GM23338 (cell line): Measurements from ENCODE around the gene FBXL2. TPM values are rescaled to one million over a fixed set of nuclear protein-coding genes. Genes with fewer than 3 reads are reported as not detected.

Source experiments
- ATAC-seq: fragments of 200-7000 bp; cut with Tn5 transposase; 3 replicates; pipeline ENCODE4 v1.9.1; 2020
- DNase-seq: peaks from one replicate; pipeline ENCODE4 v3.0.0-alpha.2; 2015; ENCODE audit warnings: low spot score
- H2AFZ ChIP-seq: fragments of 200-600 bp; sonication (generic); 2 replicates; pipeline ENCODE4 v1.8.0; 2016; ENCODE audit warnings: antibody characterized with exemption, mild to moderate bottlenecking, moderate library complexity
- H3F3A ChIP-seq: fragments of 200-600 bp; sonication (generic); replicated peaks from 2 replicates; pipeline ENCODE4 v1.8.0; 2017; ENCODE audit warnings: antibody characterized with exemption, mixed run types, low read depth
- H3K27ac ChIP-seq: fragments of 200-600 bp; sonication (generic); 2 replicates; pipeline ENCODE4 v1.6.1; 2016; ENCODE audit warnings: low read depth
- H3K27me3 ChIP-seq: fragments of 200-600 bp; sonication (generic); 2 replicates; pipeline ENCODE4 v1.8.0; 2016; ENCODE audit warnings: mild to moderate bottlenecking, mixed run types, moderate library complexity; ENCODE audit not compliant: insufficient read depth
- H3K36me3 ChIP-seq: fragments of 200-600 bp; sonication (generic); 2 replicates; pipeline ENCODE4 v1.8.0; 2016; ENCODE audit warnings: mild to moderate bottlenecking; ENCODE audit not compliant: insufficient read depth
- H3K4me1 ChIP-seq: fragments of 200-600 bp; sonication (generic); 2 replicates; pipeline ENCODE4 v1.8.0; 2016; ENCODE audit warnings: mild to moderate bottlenecking, moderate library complexity; ENCODE audit not compliant: insufficient read depth
- H3K4me2 ChIP-seq: fragments of 200-600 bp; sonication (generic); 2 replicates; pipeline ENCODE4 v1.7.1; 2017; ENCODE audit warnings: mixed run types
- H3K4me3 ChIP-seq: fragments of 200-600 bp; sonication (generic); 2 replicates; pipeline ENCODE4 v1.6.1; 2016; ENCODE audit warnings: mixed run types
- H3K79me2 ChIP-seq: fragments of 200-600 bp; sonication (generic); replicated peaks from 2 replicates; pipeline ENCODE4 v1.8.0; 2017; ENCODE audit warnings: mild to moderate bottlenecking; ENCODE audit not compliant: insufficient read depth
- H3K9me2 ChIP-seq: fragments of 200-600 bp; sonication (generic); 2 replicates; pipeline ENCODE4 v1.8.0; 2017; ENCODE audit not compliant: insufficient read depth
- H4K20me1 ChIP-seq: fragments of 200-600 bp; sonication (generic); replicated peaks from 2 replicates; pipeline ENCODE4 v1.8.0; 2017; ENCODE audit warnings: mild to moderate bottlenecking; ENCODE audit not compliant: insufficient read depth
- H3K27ac Mint-ChIP-seq: 2 replicates; pipeline ENCODE4 v1.8.0; 2020; ENCODE audit warnings: inconsistent platforms, mild to moderate bottlenecking, moderate library complexity, mixed read lengths
- H3K27me3 Mint-ChIP-seq: 3 replicates; pipeline ENCODE4 v1.8.0; 2022; ENCODE audit warnings: low read depth, mild to moderate bottlenecking, moderate library complexity, mixed read lengths, inconsistent platforms; ENCODE audit not compliant: insufficient read depth, poor library complexity
- H3K36me3 Mint-ChIP-seq: 3 replicates; pipeline ENCODE4 v1.8.0; 2021; ENCODE audit warnings: low read depth, mild to moderate bottlenecking, inconsistent platforms, moderate library complexity, mixed read lengths
- H3K4me1 Mint-ChIP-seq: 3 replicates; pipeline ENCODE4 v1.8.0; 2020; ENCODE audit warnings: mild to moderate bottlenecking, inconsistent platforms, mixed read lengths
- H3K4me3 Mint-ChIP-seq: 3 replicates; pipeline ENCODE4 v1.8.0; 2021; ENCODE audit warnings: moderate library complexity, mild to moderate bottlenecking, inconsistent platforms, mixed read lengths
- H3K9me3 Mint-ChIP-seq: 3 replicates; pipeline ENCODE4 v1.8.0; 2020; ENCODE audit warnings: moderate library complexity, mild to moderate bottlenecking, inconsistent platforms, mixed read lengths
- CREB1 ChIP-seq: fragments of 250-450 bp; sonication (Bioruptor Pico); IDR thresholded peaks from 2 replicates; pipeline ENCODE4 v1.5.0; 2020; ENCODE audit warnings: low read depth, mild to moderate bottlenecking, moderate library complexity
- EZH2 ChIP-seq: fragments of 200-600 bp; sonication (generic); IDR thresholded peaks from one replicate; pipeline ENCODE4 v1.8.0; 2017; ENCODE audit warnings: antibody characterized with exemption, mild to moderate bottlenecking, low read depth; ENCODE audit not compliant: unreplicated experiment
- EZH2phosphoT487 ChIP-seq: fragments of 200-600 bp; sonication (generic); IDR thresholded peaks from one replicate; pipeline ENCODE4 v1.8.1; 2018; ENCODE audit warnings: antibody characterized with exemption; ENCODE audit not compliant: unreplicated experiment
- JUNB ChIP-seq: IDR thresholded peaks from one replicate; pipeline ENCODE4 v1.6.1; 2016; ENCODE audit warnings: antibody characterized with exemption; ENCODE audit not compliant: unreplicated experiment
- POLR2AphosphoS5 ChIP-seq: IDR thresholded peaks from 2 replicates; pipeline ENCODE4 v1.6.1; 2016; ENCODE audit warnings: antibody characterized with exemption, low read depth
- ZNF114 ChIP-seq: fragments of 250-450 bp; sonication (Bioruptor Pico); IDR thresholded peaks from 2 replicates; pipeline ENCODE4 v1.5.0; 2020; ENCODE audit warnings: mild to moderate bottlenecking, moderate library complexity
- ZNF331 ChIP-seq: fragments of 250-450 bp; sonication (Bioruptor Pico); IDR thresholded peaks from 2 replicates; pipeline ENCODE4 v1.5.0; 2020; ENCODE audit warnings: low read depth, mild to moderate bottlenecking, moderate library complexity
- polyA plus RNA-seq: library from polyadenylated mRNA; unstranded; fragments of >200 nt; fragmentation: Nextera tagmentation; extraction: Ambion mirVana; gene quantifications from 2 replicates; pipeline ENCODE4 v1.2.1, GENCODE V29; 2016
- total RNA-seq: library from RNA; depleted of rRNA; stranded (reverse); fragments of >200 nt; shearing (Covaris generic); gene quantifications from 2 replicates; pipeline ENCODE4 v1.2.3, GENCODE V29; 2014
- TF ChIP-seq, protein P1 (sequence below): fragments of 250-450 bp; sonication (Bioruptor Pico); IDR thresholded peaks from 2 replicates; pipeline ENCODE4 v1.5.0; 2020; ENCODE audit warnings: mild to moderate bottlenecking, moderate library complexity

Gene FBXL2
- total and polyA plus RNA-seq, 2 experiments from 2014 or later, result 2.8 to 5.7 TPM

DNA sequence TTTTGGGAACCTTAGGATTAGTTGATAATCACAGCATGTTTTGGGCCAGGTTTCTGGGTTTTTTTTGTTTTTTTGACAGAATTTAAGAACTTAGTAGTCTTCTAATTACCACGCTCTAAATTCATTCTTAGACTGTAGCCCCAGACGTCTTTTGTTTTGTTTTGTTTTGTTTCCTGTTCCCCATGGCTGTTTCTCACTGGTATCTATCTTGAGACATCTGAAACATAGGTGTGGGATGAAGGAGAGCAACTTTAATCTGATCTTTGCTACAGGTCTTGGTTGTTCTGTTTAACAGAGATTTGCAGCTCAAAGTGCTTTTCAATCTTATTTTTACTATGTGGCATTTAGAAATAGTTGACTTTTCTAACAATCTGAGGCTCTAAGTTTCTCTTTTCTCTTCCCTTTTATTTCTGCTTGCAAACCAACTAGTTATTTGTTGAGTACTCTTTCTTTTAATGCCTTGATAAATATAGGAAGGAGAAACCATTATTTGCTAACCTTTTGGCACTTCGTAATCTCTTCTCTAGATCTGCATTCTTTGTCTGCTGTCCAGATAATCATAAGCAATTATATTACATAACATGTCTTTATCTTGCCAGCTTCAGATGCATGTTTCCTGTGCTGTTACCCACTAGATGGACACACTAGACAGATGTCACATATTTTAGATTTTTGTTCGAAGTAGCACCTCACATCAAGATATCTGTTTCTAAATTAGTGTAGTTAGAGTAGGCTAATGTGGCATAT, 40.9 kb downstream of the FBXL2 start:
- H3K79me2 ChIP-seq, result no peaks in the 10 kb centered on the region
- H3K9me2 ChIP-seq, result no peaks in the 10 kb centered on the region
- H3F3A ChIP-seq, result no peaks in the 10 kb centered on the region
- no peak overlapping the region for H3K27ac ChIP-seq
- H3K4me1 Mint-ChIP-seq, result peaks cover 19% of the 10 kb centered on the region
- DNase-seq, result no peak
- no peak for ATAC-seq
- no peaks in the 10 kb centered on the region for H3K36me3 Mint-ChIP-seq
- H3K4me1 ChIP-seq, result peaks cover 10% of the 10 kb centered on the region; the same call in 1 of the 2 replicates
- no peak overlapping the region for H3K4me2 ChIP-seq
- H3K4me3 Mint-ChIP-seq, result no peak overlapping the region
- no peaks in the 10 kb centered on the region for H3K9me3 Mint-ChIP-seq
- no peak overlapping the region for H3K4me3 ChIP-seq
- no peaks in the 10 kb centered on the region for H3K27me3 Mint-ChIP-seq
- no peaks in the 10 kb centered on the region for H3K36me3 ChIP-seq
- H2AFZ ChIP-seq, result no peak overlapping the region
- H4K20me1 ChIP-seq, result no peaks in the 10 kb centered on the region
- H3K27ac Mint-ChIP-seq, result no peak overlapping the region
- no peak for TF ChIP-seq EZH2phosphoT487
- TF ChIP-seq, protein P1, sequence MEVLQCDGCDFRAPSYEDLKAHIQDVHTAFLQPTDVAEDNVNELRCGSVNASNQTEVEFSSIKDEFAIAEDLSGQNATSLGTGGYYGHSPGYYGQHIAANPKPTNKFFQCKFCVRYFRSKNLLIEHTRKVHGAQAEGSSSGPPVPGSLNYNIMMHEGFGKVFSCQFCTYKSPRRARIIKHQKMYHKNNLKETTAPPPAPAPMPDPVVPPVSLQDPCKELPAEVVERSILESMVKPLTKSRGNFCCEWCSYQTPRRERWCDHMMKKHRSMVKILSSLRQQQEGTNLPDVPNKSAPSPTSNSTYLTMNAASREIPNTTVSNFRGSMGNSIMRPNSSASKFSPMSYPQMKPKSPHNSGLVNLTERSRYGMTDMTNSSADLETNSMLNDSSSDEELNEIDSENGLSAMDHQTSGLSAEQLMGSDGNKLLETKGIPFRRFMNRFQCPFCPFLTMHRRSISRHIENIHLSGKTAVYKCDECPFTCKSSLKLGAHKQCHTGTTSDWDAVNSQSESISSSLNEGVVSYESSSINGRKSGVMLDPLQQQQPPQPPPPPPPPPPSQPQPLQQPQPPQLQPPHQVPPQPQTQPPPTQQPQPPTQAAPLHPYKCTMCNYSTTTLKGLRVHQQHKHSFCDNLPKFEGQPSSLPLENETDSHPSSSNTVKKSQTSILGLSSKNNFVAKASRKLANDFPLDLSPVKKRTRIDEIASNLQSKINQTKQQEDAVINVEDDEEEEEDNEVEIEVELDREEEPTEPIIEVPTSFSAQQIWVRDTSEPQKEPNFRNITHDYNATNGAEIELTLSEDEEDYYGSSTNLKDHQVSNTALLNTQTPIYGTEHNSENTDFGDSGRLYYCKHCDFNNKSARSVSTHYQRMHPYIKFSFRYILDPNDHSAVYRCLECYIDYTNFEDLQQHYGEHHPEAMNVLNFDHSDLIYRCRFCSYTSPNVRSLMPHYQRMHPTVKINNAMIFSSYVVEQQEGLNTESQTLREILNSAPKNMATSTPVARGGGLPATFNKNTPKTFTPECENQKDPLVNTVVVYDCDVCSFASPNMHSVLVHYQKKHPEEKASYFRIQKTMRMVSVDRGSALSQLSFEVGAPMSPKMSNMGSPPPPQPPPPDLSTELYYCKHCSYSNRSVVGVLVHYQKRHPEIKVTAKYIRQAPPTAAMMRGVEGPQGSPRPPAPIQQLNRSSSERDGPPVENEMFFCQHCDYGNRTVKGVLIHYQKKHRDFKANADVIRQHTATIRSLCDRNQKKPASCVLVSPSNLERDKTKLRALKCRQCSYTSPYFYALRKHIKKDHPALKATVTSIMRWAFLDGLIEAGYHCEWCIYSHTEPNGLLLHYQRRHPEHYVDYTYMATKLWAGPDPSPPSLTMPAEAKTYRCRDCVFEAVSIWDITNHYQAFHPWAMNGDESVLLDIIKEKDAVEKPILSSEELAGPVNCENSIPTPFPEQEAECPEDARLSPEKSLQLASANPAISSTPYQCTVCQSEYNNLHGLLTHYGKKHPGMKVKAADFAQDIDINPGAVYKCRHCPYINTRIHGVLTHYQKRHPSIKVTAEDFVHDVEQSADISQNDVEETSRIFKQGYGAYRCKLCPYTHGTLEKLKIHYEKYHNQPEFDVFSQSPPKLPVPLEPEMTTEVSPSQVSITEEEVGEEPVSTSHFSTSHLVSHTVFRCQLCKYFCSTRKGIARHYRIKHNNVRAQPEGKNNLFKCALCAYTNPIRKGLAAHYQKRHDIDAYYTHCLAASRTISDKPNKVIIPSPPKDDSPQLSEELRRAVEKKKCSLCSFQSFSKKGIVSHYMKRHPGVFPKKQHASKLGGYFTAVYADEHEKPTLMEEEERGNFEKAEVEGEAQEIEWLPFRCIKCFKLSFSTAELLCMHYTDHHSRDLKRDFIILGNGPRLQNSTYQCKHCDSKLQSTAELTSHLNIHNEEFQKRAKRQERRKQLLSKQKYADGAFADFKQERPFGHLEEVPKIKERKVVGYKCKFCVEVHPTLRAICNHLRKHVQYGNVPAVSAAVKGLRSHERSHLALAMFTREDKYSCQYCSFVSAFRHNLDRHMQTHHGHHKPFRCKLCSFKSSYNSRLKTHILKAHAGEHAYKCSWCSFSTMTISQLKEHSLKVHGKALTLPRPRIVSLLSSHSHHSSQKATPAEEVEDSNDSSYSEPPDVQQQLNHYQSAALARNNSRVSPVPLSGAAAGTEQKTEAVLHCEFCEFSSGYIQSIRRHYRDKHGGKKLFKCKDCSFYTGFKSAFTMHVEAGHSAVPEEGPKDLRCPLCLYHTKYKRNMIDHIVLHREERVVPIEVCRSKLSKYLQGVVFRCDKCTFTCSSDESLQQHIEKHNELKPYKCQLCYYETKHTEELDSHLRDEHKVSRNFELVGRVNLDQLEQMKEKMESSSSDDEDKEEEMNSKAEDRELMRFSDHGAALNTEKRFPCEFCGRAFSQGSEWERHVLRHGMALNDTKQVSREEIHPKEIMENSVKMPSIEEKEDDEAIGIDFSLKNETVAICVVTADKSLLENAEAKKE (CRISPR knock-in tag), result no peak
- TF ChIP-seq POLR2AphosphoS5, result no peak
- no peak for TF ChIP-seq JUNB
- no peak for TF ChIP-seq EZH2
- no peak for TF ChIP-seq CREB1 (CRISPR knock-in tag)
- no peak for TF ChIP-seq ZNF331 (CRISPR knock-in tag)
- no peak for TF ChIP-seq ZNF114
- H3K27me3 ChIP-seq, result no peaks in the 10 kb centered on the region
